NCI-H526 treated with DMSO at 0.1 percent for 48 hours (cell line): ENCODE data around the gene LTA4H.

Source experiments
- DNase-seq: peaks from one replicate; lab custom pipeline; 2025; lab: John Stamatoyannopoulos, UW

LTA4H gene

DNA sequence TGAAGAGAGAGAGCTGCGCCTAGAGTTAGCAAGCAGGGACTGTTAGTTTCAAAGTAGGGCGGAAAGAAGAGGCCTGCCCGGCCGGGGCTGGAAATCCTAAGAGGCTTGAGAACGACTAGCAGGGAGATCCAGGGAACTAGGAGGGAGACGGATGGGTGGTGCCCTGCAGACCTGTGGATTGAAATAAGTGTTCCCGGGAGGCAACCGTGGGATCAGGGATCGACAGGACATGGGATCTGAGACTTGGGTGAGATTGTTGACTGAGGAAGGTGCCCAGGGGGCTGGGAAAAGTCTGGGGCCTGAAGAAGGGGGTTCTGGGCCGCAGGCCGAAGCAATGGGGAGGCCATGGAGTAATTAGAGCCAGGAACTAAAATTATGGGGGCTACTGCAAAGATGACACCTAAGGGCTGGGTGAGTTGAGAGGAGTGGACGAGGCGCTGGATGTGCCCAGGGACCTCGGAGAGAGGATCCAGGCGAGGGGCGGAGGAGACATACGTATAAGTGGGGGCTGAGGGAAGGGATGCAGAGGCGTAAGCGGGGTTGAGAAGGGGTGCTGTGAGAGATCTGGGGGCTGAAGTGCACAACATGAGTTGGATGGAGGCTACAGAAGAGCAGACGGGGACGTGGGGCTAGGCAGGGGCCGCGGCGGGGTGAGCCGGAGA lies 635 bp downstream of the LTA4H start:
- DNase-seq: peak; percentile 63

DNA sequence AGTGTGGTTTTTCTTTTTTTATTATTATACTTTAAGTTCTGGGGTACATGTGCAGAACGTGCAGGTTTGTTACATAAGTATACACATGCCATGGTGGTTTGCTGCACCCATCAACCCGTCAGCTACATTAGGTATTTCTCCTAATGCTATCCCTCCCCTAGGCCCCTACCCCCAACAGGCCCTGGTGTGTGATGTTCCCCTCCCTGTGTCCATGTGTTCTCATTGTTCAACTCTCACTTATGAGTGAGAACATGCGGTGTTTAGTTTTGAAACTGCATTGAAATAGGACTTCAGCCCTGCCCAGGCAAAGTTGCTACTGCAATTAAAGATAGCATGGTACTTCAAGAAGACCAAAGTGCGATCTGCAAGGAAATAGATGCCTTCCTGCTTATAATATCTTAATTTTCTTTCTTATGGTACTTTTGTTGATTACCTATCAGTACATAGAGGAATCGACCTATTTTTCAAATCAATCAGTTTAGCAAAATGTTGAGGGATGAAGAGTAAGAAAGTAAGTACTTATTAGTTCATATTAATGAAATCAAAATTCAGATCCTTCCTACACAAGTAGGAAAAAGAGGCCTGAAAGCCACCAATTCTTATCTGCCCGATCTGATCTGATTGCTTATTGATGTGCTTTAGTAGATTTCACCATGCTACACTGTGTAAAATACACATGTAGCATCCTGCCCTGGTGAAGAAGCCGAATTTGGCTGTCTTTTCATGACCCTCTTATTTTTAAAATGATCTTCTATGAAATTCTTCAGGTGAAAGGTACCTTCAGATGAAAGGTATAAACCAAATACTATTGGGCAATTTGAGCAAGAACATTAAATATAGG lies 1.6 kb downstream of the LTA4H start:
- DNase-seq: no peak

DNA sequence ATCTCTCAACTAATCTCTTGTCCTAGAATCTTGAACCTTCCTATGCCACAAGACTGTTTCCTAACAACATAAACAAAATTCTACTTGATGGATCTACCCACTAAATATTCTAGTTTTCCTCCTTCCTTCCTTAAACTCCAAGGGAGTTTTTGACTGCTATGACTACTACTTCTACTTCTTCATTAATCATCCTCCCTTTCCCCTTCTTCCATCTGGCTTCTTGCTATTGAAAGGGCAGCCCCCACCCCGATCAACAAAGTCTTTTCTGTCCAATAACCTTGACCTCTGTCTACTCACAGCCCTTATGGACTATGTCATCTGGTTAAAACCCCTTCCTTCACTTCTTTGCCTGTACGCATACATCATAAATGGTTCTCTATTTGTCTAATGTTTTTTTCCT lies 5.6 kb downstream of the LTA4H start:
- no peak for DNase-seq

DNA sequence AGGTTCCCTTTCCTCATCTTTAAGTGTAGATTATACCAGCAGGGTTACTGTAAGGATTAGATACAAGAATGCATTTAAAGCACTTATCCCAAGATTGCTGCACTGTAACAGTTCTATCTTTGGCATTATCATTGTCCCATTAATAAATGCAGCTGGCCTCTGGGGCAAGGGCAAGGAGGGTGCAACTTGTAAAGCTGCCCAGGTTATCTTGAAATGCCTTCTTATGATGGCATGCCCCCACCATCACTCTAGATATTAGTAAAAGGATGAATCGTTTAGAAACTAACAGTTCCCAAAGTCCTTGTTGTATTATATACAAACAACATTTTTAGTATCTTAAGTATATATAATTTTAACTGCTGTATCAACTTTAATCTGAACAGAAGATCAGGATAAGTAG lies 6.8 kb downstream of the LTA4H start:
- no peak for DNase-seq

DNA sequence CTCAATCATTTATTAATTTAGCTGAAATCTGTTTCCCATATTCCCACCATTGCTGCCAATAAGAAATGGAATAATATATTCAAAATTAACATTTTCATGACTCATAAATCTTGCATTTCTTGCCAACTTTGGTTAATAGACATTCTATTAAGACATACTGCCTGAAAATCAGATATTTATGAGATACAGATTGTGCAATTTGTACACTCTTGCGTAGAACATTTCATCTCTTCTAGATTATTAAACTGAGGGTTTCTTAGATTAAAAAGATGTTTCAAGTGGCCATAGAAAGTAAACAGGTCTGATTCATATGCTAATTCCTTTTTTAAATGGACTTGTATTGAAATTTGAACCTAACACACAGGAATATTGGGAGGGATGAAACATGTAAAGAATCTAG lies 9.1 kb downstream of the LTA4H start:
- no peak for DNase-seq

- no peak for DNase-seq
These were observed 9.9 kb downstream of the LTA4H start for GRCh38 chr12:96025518-96025917.

DNA sequence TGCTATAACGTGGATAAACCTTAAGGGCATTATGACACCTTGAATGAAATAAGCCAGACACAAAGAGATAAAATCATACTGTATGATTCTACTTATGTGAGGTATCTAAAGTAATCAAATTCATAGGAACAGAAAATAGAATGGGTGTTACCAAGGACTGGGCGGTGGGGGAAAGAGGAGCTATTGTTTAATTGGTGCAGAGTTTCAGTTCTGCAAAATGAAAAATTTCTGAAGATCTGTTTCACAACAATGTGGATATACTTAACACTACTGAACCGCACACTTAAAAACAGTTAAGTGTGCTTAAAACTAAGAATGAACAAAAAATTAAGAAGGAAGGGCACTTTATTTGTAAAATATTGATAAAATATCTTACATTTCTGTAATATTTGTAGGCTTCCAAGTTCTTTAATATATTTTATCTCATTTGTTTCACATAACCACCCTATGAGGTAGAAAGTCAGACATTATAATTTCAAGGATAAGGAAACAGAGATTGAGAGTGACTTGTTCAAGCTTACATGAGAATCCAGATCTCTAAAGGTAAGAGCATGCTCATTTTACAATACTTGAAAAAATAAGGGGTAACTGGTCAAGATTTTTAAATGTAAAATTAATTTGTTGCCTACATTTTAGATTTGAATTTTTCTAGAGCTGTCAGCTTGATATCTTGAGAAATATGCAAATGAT lies 14.9 kb downstream of the LTA4H start:
- no peak for DNase-seq

DNA sequence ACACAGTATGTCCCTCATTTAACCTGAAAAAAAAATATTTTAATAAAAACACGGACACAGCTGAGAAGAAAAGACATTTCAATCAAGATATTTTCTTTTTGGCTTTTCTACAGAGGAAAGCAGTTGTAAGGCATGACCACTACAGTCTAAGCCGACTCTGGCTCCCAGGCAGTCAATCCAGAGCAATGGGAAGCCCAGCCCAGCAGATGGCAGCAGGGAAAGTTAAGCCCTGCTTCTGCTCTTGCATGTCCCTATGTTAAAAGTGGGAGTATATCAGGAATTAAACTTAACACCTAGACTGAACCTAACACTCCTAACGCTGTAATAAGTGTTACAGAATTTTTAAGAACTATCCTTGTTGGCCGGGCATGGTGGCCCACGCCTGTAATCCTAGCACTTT lies 19.7 kb downstream of the LTA4H start:
- DNase-seq: no peak

GRCh38 chr12:96014943-96015599 lies 20.3 kb downstream of the LTA4H start:
- no peak for DNase-seq

GRCh38 chr12:96007729-96008128 lies 27.7 kb downstream of the LTA4H start:
- no peak for DNase-seq

DNA sequence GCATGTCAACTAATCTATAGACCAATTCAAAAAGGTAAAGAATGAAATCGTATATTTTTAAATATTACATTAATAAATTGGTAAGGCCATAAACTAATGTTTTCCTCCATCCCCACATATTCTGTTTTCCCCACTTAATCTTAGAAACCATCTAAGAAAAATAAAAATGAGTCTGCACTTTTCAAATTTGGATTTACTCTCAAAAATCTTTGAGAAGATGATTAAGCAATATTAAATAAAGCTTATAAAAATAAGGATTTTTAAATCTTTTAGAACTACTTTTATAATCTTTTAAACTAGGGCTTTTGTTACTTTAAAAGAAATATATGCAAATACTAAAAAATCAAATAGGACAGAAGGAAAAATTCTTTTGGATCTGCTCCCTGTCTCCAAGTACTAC lies 28.7 kb downstream of the LTA4H start:
- DNase-seq: no peak

- no peak for DNase-seq
These were observed 34.5 kb downstream of the LTA4H start for GRCh38 chr12:96000858-96001257.

- no peak for DNase-seq
These were observed 35.9 kb downstream of the LTA4H start for GRCh38 chr12:95999484-95999883.

- peak; percentile 43 for DNase-seq
These were observed 36.6 kb downstream of the LTA4H start for GRCh38 chr12:95998611-95999286.

GRCh38 chr12:95997911-95998510 lies 37.4 kb downstream of the LTA4H start:
- DNase-seq: no peak

GRCh38 chr12:95997276-95997675 lies 38.1 kb downstream of the LTA4H start:
- DNase-seq: no peak

DNA sequence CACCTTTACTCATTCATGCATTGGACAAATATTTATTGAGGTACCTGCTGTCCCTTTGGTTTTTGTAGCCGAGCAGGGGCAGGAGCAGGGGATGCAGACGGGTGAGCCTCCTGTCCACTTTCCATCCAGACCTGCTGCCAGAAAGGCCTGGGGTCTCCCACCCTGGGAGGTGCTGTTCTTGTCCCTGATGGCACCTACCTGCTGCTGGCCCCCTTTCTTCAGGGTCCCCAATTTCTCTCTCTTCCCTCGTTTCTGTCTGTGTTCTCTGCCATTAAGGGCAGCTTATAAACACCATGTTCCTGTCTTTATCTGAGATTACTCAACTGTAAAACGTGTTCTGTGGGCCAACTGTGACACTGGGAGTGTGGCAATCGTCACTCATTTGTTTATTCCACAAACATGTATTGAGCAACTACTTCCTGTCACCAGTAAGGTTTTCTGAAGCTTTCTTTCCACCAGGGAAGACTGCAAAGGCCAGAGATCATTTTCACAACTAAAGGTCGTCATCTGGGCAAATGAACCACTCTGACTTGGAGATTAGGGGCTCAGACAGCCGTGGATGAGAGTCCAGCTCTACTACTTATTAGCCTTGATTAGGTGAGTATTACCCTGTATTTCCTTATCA lies 39.2 kb downstream of the LTA4H start, which contains the start of gene HAL:
TSS of gene HAL (minus strand) at position 311 of the 625 bp plus-strand sequence. CDS start 434 bp downstream, outside the sequence.
- DNase-seq: no peak

DNA sequence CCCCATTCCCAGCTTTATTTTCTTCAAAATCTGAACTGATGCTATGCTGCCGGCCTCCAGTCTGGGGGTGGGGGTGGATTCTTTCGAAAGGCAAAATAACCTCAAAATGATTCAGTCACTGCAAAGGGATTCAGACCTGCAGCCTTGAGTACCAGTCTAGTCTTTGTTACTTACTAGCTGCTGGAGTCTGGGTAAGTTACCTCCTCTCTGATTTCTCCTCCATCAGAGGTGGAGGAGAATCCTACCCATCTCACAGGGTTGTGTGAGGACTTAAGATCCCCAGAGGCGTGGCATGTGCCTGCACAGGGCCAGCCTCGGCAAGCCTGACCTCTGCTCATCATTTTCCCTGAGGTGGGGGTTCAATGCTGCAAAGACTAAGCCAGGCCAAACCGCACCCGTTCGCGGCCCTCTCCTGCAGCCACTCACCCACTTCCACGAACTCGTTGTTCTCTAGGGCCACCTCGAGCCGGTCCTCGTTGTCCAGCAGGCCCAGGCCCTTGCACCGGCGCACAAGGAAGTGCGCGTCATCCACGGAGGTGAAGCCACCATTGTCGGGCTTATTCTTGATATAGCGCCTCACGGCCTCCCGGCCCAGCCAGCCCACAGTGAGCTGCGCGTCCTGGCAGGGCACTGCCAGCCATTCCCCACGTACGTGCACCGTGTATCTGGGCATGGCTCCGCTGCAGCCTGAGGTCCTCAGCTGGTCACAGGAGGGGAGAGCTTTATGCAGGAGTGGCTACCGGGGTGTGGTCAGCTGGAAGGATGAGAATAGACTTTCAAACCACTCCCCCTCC lies 40.0 kb downstream of the LTA4H start:
- DNase-seq: no peak

- DNase-seq: no peak
These were observed 40.9 kb downstream of the LTA4H start for GRCh38 chr12:95994476-95994875.

- DNase-seq: no peak
These were observed 41.5 kb downstream of the LTA4H start for GRCh38 chr12:95993907-95994306.
